GM12891 (cell line): ENCODE data around the gene BCL2.

ENCODE experiments used
- PAX5 ChIP-seq: IDR thresholded peaks from 2 replicates; pipeline ENCODE4 v1.6.1; 2011; ENCODE audit warnings: low read length, moderate library complexity, mild to moderate bottlenecking; ENCODE audit not compliant: insufficient read depth, severe bottlenecking
- POLR2A ChIP-seq: IDR thresholded peaks from 2 replicates; pipeline ENCODE4 v1.6.1; 2011; ENCODE audit warnings: low read depth, low read length, control low read depth

GRCh38 chr18:63234841-63235240 is 84.7 kb downstream of the BCL2 start:
- TF ChIP-seq PAX5 (no peak), POLR2A (no peak)
